GM12878 (cell line): Measurements from ENCODE around the gene KCNQ1. TPM values are rescaled to one million over a fixed set of nuclear protein-coding genes. Genes with fewer than 3 reads are reported as not detected.

Experiments used
- ATAC-seq: fragments of 200-7000 bp; cut with Tn5 transposase; 3 replicates; pipeline ENCODE4 v1.9.1; 2020; ENCODE audit warnings: mild to moderate bottlenecking, moderate library complexity
- BruUV-seq: library from RNA; stranded (reverse); fragments of 400-500 nt; replicated peaks from 2 replicates; lab custom pipeline; 2021; lab: Mats Ljungman, UMichigan
- CTCF ChIA-PET: fragments of 300-600 bp; sonication (Branson Sonifier 250); formaldehyde crosslinking; extraction: SDS; loops from one replicate; lab custom pipeline; 2021; ENCODE audit warnings: inconsistent platforms; lab: Yijun Ruan, JAX
- POLR2A ChIA-PET: fragments of 350-600 bp; formaldehyde crosslinking; extraction: SDS; loops from one replicate; lab custom pipeline; 2021; ENCODE audit warnings: inconsistent platforms; lab: Charles Lee
- RAD21 ChIA-PET: fragments of 300-600 bp; sonication (Branson Sonifier 250); formaldehyde crosslinking; loops from one replicate; lab custom pipeline; 2023; ENCODE audit warnings: antibody characterized with exemption; ENCODE audit not compliant: unreplicated experiment; lab: Charles Lee
- SMC1A ChIA-PET: fragments of 300-600 bp; sonication (Branson Sonifier 250); formaldehyde crosslinking; loops from one replicate; lab custom pipeline; 2023; ENCODE audit not compliant: unreplicated experiment, uncharacterized antibody; lab: Charles Lee
- DNase-seq: peaks from one replicate; pipeline ENCODE4 v3.0.0-alpha.2; 2011; ENCODE audit warnings: low read depth, low spot score
- FAIRE-seq: peaks from 3 replicates; lab custom pipeline; 2011; peaks lifted over from hg19 to GRCh38; lab: Jason Lieb, UNC
- H2AFZ ChIP-seq: 2 replicates; pipeline ENCODE4 v1.6.0; 2011; ENCODE audit warnings: low read depth, low read length, control low read depth; ENCODE audit not compliant: control insufficient read depth
- H3K27ac ChIP-seq: 2 replicates; pipeline ENCODE4 v1.5.1; 2011; ENCODE audit warnings: control low read depth; ENCODE audit not compliant: control insufficient read depth, insufficient read depth
- H3K27me3 ChIP-seq, 2 experiments: replicated peaks in 1 of 2; 2 replicates each; pipeline versions ENCODE4 v1.6.0 to v1.6.1; 2011; ENCODE audit warnings: low read length in 1 of 2; ENCODE audit not compliant: control insufficient read depth in 2 of 2, insufficient read depth in 2 of 2
- H3K36me3 ChIP-seq, 2 experiments: 2 replicates each; pipeline ENCODE4 v1.5.1; 2011; ENCODE audit warnings: low read length in 1 of 2; ENCODE audit not compliant: control insufficient read depth in 2 of 2, insufficient read depth in 2 of 2
- H3K4me1 ChIP-seq: 2 replicates; pipeline ENCODE4 v1.6.1; 2011; ENCODE audit warnings: mild to moderate bottlenecking, low read length, moderate library complexity, mixed read lengths; ENCODE audit not compliant: control insufficient read depth, insufficient read depth
- H3K4me2 ChIP-seq: 2 replicates; pipeline ENCODE4 v1.6.0; 2011; ENCODE audit warnings: control low read depth; ENCODE audit not compliant: control insufficient read depth, insufficient read depth
- H3K4me3 ChIP-seq: fragments of 200-600 bp; sonication (generic); 2 replicates; pipeline ENCODE4 v1.5.1; 2016
- H3K79me2 ChIP-seq: 2 replicates; pipeline ENCODE4 v1.6.0; 2011; ENCODE audit warnings: low read length; ENCODE audit not compliant: control insufficient read depth, insufficient read depth
- H3K9ac ChIP-seq: 2 replicates; pipeline ENCODE4 v1.8.0; 2011; ENCODE audit warnings: low read length, control low read depth, mixed read lengths; ENCODE audit not compliant: control insufficient read depth, insufficient read depth
- H3K9me3 ChIP-seq: replicated peaks from 3 replicates; pipeline ENCODE4 v1.5.1; 2011; ENCODE audit warnings: mild to moderate bottlenecking, low read length; ENCODE audit not compliant: control insufficient read depth, insufficient read depth
- H4K20me1 ChIP-seq: 2 replicates; pipeline ENCODE4 v1.6.0; 2011; ENCODE audit not compliant: control insufficient read depth, insufficient read depth
- BCLAF1 ChIP-seq: fragments of 450-650 bp; IDR thresholded peaks from 2 replicates; pipeline ENCODE4 v1.6.1; 2017; ENCODE audit warnings: antibody characterized with exemption, mild to moderate bottlenecking, moderate library complexity
- ELK1 ChIP-seq: IDR thresholded peaks from 2 replicates; pipeline ENCODE4 v1.6.1; 2012; ENCODE audit warnings: low read depth, low read length, improper control_type of control experiment
- NR2C2 ChIP-seq: IDR thresholded peaks from 2 replicates; pipeline ENCODE4 v1.6.1; 2011; ENCODE audit warnings: borderline replicate concordance, low read depth; ENCODE audit not compliant: control insufficient read depth, insufficient read length
- RAD21 ChIP-seq: IDR thresholded peaks from 2 replicates; pipeline ENCODE4 v1.6.1; 2011; ENCODE audit warnings: mild to moderate bottlenecking, low read depth, low read length, moderate library complexity; ENCODE audit not compliant: insufficient read depth
- WGBS: methylation state at CpG from one replicate; pipeline ENCODE4 v1.1.6; 2016; ENCODE audit warnings: low lambda C conversion rate; ENCODE audit not compliant: insufficient replicate concordance, insufficient coverage; ENCODE audit errors: missing lambda C conversion rate; 5-methylcytosine and 5-hydroxymethylcytosine counted together
- in situ Hi-C: fragments of 300-500 bp; cut with MboI; formaldehyde crosslinking; loops from 9 replicates; pipeline ENCODE4 v1.14.3; 2018; ENCODE audit warnings: mixed read lengths
- intact Hi-C: fragments of 100-400 bp; cut with micrococcal nuclease; formaldehyde crosslinking; loops from one replicate; pipeline ENCODE4 v1.14.2; 2022; ENCODE audit not compliant: unreplicated experiment
- polyA plus RNA-seq, 11 experiments: library from polyadenylated mRNA; depleted of rRNA in 4 of 11; unstranded in 6 of 11; stranded (reverse) in 5 of 11; fragments of >200 nt; fragmentation: Nextera tagmentation in 4 of 11; fragmentation: Illumina TruSeq in 1 of 11; extraction: Ambion mirVana in 4 of 11; extraction: Trizol in 1 of 11; gene quantifications; 1 replicate in 1 of 11; 2 replicates in 10 of 11; pipeline versions ENCODE4 v1.2.1 to v1.2.3, GENCODE V29; 2011 to 2016; ENCODE audit warnings: inconsistent platforms in 2 of 11, missing spikeins in 2 of 11, low read depth in 1 of 11
- total RNA-seq, 4 experiments: library from RNA; depleted of rRNA in 3 of 4; stranded (reverse); fragments of >200 nt in 3 of 4; fragmentation: Illumina TruSeq in 1 of 4; extraction: Trizol in 1 of 4; gene quantifications; 2 replicates each; pipeline versions ENCODE4 v1.2.1 to v1.2.3, GENCODE V29; 2013 to 2021
- TF ChIP-seq, protein P1 (sequence below): fragments of 450-650 bp; IDR thresholded peaks from 2 replicates; pipeline ENCODE4 v1.6.1; 2017; ENCODE audit warnings: borderline replicate concordance

The KCNQ1 gene
- total and polyA plus RNA-seq, 10 of the 15 experiments (the other 5 are each of a cell fraction or from before 2014, with no cell fraction given) = 0.03 to 0.15 (median 0.12) TPM; not detected in 7

- Histone ChIP-seq H3K36me3 (no peaks in the 10 kb centered on the region), H3K9me3 (no peaks in the 10 kb centered on the region; the same call in 2 of the 3 replicates), H3K4me1 (no peaks in the 10 kb centered on the region), H2AFZ (no peak overlapping the region), H3K4me3 (no peak overlapping the region), H3K9ac (no peak overlapping the region), H3K79me2 (no peaks in the 10 kb centered on the region), H4K20me1 (no peaks in the 10 kb centered on the region), H3K27me3 (no peaks in the 10 kb centered on the region), H3K4me2 (no peak overlapping the region), H3K27ac (no peak overlapping the region)
- BruUV-seq = no TSS peak
- CTCF ChIA-PET = no interaction called here
- DNase-seq (no peak), ATAC-seq (no peak), FAIRE-seq (no peak)
- RAD21 ChIA-PET = no interaction called here
- no peak for TF ChIP-seq NR2C2
- TF ChIP-seq, protein P1, sequence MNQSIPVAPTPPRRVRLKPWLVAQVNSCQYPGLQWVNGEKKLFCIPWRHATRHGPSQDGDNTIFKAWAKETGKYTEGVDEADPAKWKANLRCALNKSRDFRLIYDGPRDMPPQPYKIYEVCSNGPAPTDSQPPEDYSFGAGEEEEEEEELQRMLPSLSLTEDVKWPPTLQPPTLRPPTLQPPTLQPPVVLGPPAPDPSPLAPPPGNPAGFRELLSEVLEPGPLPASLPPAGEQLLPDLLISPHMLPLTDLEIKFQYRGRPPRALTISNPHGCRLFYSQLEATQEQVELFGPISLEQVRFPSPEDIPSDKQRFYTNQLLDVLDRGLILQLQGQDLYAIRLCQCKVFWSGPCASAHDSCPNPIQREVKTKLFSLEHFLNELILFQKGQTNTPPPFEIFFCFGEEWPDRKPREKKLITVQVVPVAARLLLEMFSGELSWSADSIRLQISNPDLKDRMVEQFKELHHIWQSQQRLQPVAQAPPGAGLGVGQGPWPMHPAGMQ = no peak
- no peak for TF ChIP-seq RAD21
- TF ChIP-seq ELK1 = no peak
- no peak for TF ChIP-seq BCLAF1
- in situ Hi-C loops (no loop called here), intact Hi-C loops (no loop called here)
- SMC1A ChIA-PET = no interaction called here
- POLR2A ChIA-PET = no interaction called here
- WGBS = 49% methylated on average over 14 of the region's 14 CpGs
Observed at GRCh38 chr11:2769409-2770095, 324.7 kb downstream of the KCNQ1 start.
